OCI-LY1 (cell line): ENCODE results near the gene PPP2R2D.

ENCODE experiments used
- H2AFZ ChIP-seq: fragments of 200-600 bp; sonication (generic), shearing (Covaris generic); 2 replicates; pipeline ENCODE4 v1.6.0; 2014; ENCODE audit warnings: antibody characterized with exemption, mild to moderate bottlenecking, low read length
- H3F3A ChIP-seq: fragments of 200-600 bp; sonication (generic), shearing (Covaris generic); 2 replicates; pipeline ENCODE4 v1.6.0; 2014; ENCODE audit warnings: mild to moderate bottlenecking, antibody characterized with exemption, low read length, moderate library complexity; ENCODE audit not compliant: insufficient read depth
- H3K27ac ChIP-seq: fragments of 200-600 bp; sonication (generic); 2 replicates; pipeline ENCODE4 v1.5.1; 2014; ENCODE audit warnings: low read length, mixed run types, mild to moderate bottlenecking, low read depth; ENCODE audit not compliant: poor library complexity, severe bottlenecking
- H3K27me3 ChIP-seq: fragments of 200-600 bp; sonication (generic); 2 replicates; pipeline ENCODE4 v1.6.0; 2014; ENCODE audit warnings: antibody characterized with exemption, mild to moderate bottlenecking, low read length, moderate library complexity; ENCODE audit not compliant: insufficient read depth
- H3K36me3 ChIP-seq: fragments of 200-600 bp; sonication (generic); 2 replicates; pipeline ENCODE4 v1.6.1; 2014; ENCODE audit warnings: mild to moderate bottlenecking, antibody characterized with exemption, low read length, moderate library complexity, mixed read lengths; ENCODE audit not compliant: insufficient read depth
- H3K4me1 ChIP-seq: fragments of 200-600 bp; sonication (generic); 2 replicates; pipeline ENCODE4 v1.5.1; 2014; ENCODE audit warnings: mild to moderate bottlenecking, low read length, moderate library complexity; ENCODE audit not compliant: insufficient read depth, severe bottlenecking
- H3K4me2 ChIP-seq: fragments of 200-600 bp; sonication (generic), shearing (Covaris generic); 2 replicates; pipeline ENCODE4 v1.6.1; 2014; ENCODE audit warnings: low read length
- H3K4me3 ChIP-seq: fragments of 200-600 bp; sonication (generic); 2 replicates; pipeline ENCODE4 v1.5.1; 2014; ENCODE audit warnings: low read length, low read depth, mild to moderate bottlenecking, mixed read lengths; ENCODE audit not compliant: poor library complexity, severe bottlenecking
- H3K79me2 ChIP-seq: fragments of 200-600 bp; shearing (Covaris generic); 2 replicates; pipeline ENCODE4 v1.6.1; 2016; ENCODE audit warnings: mixed run types, low read length, mixed read lengths; ENCODE audit not compliant: insufficient read depth
- H3K9ac ChIP-seq: fragments of 200-600 bp; sonication (generic), shearing (Covaris generic); 2 replicates; pipeline ENCODE4 v1.6.1; 2014; ENCODE audit warnings: mild to moderate bottlenecking, low read length, mixed read lengths
- H3K9me2 ChIP-seq: fragments of 200-600 bp; sonication (generic), shearing (Covaris generic); 2 replicates; pipeline ENCODE4 v1.6.1; 2014; ENCODE audit warnings: low read depth, mild to moderate bottlenecking, low read length, mixed read lengths
- H3K9me3 ChIP-seq: fragments of 200-600 bp; shearing (Covaris generic); 2 replicates; pipeline ENCODE4 v1.6.1; 2014; ENCODE audit warnings: low read length, mixed read lengths
- H4K20me1 ChIP-seq: fragments of 200-600 bp; sonication (generic), shearing (Covaris generic); 2 replicates; pipeline ENCODE4 v1.6.0; 2016; ENCODE audit warnings: mild to moderate bottlenecking, low read length; ENCODE audit not compliant: insufficient read depth
- EZH2 ChIP-seq: fragments of 200-600 bp; sonication (generic), shearing (Covaris generic); IDR thresholded peaks from 2 replicates; pipeline ENCODE4 v1.8.0; 2017; ENCODE audit warnings: borderline replicate concordance, mixed run types, mild to moderate bottlenecking, antibody characterized with exemption, low read length, moderate library complexity, mixed read lengths
- TF ChIP-seq, protein P1 (sequence below): fragments of 200-600 bp; sonication (generic), shearing (Covaris generic); IDR thresholded peaks from 2 replicates; pipeline ENCODE4 v1.5.1; 2017; ENCODE audit warnings: mild to moderate bottlenecking, antibody characterized with exemption, low read length, moderate library complexity, mixed read lengths

The PPP2R2D gene

DNA sequence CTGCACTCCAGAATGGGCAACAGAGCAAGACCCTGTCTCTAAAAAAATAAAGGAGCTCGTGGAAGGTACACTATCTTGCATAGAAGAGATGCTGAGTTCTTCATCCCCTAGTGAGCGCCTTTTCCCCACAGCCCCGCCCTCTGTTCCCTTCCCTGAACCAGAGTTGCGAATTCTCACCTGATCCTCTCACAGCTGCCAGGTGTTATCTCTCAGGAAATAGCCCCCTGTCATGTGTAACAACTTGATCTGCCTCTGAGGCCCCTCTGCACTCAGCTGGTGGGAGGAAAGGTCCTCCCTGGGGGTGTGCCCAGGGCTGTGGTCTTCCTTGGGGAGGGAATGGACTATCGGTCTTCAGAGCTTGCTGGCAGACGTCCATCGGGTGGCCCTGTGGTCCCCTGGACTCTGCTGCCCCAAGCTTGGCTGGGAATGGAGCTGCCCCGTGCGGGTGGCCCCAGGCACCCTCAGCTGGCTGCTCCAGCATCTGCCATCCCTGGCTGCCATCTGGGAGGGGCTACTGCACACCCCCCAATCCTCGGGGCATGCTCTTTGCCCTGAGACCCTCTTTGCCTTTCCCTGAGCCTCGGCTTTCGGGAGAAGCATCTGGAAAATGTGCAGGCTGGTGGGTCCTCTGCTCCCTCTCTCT is 102.6 kb downstream of the PPP2R2D start:
- no peaks in the 10 kb centered on the region for H3F3A ChIP-seq
- no peak overlapping the region for H3K4me3 ChIP-seq
- H3K9me2 ChIP-seq: no peaks in the 10 kb centered on the region
- H3K9me3 ChIP-seq: no peaks in the 10 kb centered on the region
- H4K20me1 ChIP-seq: no peaks in the 10 kb centered on the region
- H3K79me2 ChIP-seq: no peaks in the 10 kb centered on the region
- H2AFZ ChIP-seq: no peak overlapping the region
- TF ChIP-seq, protein P1, sequence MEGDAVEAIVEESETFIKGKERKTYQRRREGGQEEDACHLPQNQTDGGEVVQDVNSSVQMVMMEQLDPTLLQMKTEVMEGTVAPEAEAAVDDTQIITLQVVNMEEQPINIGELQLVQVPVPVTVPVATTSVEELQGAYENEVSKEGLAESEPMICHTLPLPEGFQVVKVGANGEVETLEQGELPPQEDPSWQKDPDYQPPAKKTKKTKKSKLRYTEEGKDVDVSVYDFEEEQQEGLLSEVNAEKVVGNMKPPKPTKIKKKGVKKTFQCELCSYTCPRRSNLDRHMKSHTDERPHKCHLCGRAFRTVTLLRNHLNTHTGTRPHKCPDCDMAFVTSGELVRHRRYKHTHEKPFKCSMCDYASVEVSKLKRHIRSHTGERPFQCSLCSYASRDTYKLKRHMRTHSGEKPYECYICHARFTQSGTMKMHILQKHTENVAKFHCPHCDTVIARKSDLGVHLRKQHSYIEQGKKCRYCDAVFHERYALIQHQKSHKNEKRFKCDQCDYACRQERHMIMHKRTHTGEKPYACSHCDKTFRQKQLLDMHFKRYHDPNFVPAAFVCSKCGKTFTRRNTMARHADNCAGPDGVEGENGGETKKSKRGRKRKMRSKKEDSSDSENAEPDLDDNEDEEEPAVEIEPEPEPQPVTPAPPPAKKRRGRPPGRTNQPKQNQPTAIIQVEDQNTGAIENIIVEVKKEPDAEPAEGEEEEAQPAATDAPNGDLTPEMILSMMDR: no peak
- TF ChIP-seq EZH2: no peak
- H3K4me2 ChIP-seq: no peak overlapping the region
- H3K4me1 ChIP-seq: no peaks in the 10 kb centered on the region
- H3K36me3 ChIP-seq: no peaks in the 10 kb centered on the region; the same call in 1 of the 2 replicates
- no peaks in the 10 kb centered on the region for H3K27me3 ChIP-seq
- H3K9ac ChIP-seq: no peak overlapping the region
- no peak overlapping the region for H3K27ac ChIP-seq

DNA sequence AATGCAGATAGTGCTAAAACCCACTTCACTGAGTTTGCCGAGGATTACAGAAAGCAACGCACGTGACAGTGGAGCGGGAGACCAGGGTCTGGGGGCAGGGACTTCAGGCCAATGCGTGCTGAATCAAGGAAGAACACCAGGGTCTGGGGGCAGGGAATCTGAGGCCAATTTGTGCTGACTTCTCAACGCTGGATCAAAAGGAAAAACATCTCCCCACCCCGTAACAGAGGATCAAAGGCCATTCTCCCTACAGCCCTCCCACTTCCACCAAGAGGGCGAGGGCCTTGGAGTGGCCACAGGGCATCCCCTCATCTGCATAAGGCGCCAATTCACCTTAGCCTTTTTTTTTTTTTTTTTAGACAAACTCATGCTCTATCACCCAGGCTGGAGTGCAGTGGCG is 103.2 kb downstream of the PPP2R2D start:
- no peaks in the 10 kb centered on the region for H3K27me3 ChIP-seq
- H3K27ac ChIP-seq: no peak overlapping the region
- H3K9ac ChIP-seq: no peak overlapping the region

DNA sequence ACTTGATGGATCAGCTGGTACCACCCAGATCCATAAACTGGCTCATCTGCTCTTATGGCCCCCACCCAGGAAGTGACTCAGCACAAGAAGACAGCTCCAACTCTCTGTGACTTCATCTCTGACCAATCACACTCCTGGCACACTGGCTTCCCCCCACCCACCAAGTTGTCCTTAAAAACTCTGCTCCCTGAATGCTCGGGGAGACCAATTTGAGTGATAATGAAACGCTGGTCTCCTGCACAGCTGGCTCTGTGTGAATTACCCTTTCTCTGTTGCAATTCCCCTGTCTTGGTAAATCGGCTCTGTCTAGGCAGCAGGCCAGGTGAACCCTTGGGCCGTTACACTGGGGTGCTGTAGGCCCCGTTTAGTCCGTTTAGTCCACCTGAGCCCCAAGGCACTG is 104.3 kb downstream of the PPP2R2D start:
- no peaks in the 10 kb centered on the region for H3K9me3 ChIP-seq
- no peak overlapping the region for H3K9ac ChIP-seq
- no peak for TF ChIP-seq EZH2
- TF ChIP-seq, protein P1: no peak
- H4K20me1 ChIP-seq: no peaks in the 10 kb centered on the region
- no peak overlapping the region for H3K4me2 ChIP-seq
- H3K4me3 ChIP-seq: no peak overlapping the region
- no peaks in the 10 kb centered on the region; the same call in 1 of the 2 replicates for H3K36me3 ChIP-seq
- H3K27ac ChIP-seq: no peak overlapping the region
- H3K79me2 ChIP-seq: no peaks in the 10 kb centered on the region
- H3K4me1 ChIP-seq: no peaks in the 10 kb centered on the region
- H3F3A ChIP-seq: no peaks in the 10 kb centered on the region
- H3K27me3 ChIP-seq: no peaks in the 10 kb centered on the region
- H2AFZ ChIP-seq: no peak overlapping the region
- no peaks in the 10 kb centered on the region for H3K9me2 ChIP-seq

More for the DNA sequence above, 103.2 kb downstream of the PPP2R2D start:
- no peaks in the 10 kb centered on the region for H3K79me2 ChIP-seq
- no peaks in the 10 kb centered on the region for H3K9me3 ChIP-seq
- no peaks in the 10 kb centered on the region; the same call in 1 of the 2 replicates for H3K36me3 ChIP-seq
- no peak overlapping the region for H2AFZ ChIP-seq
- no peaks in the 10 kb centered on the region for H3K9me2 ChIP-seq
- TF ChIP-seq, protein P1: no peak
- TF ChIP-seq EZH2: no peak
- H3K4me1 ChIP-seq: no peaks in the 10 kb centered on the region
- H3K4me2 ChIP-seq: no peak overlapping the region
- no peaks in the 10 kb centered on the region for H4K20me1 ChIP-seq
- no peak overlapping the region for H3K4me3 ChIP-seq
- H3F3A ChIP-seq: no peaks in the 10 kb centered on the region
